SK-N-SH (cell line): ENCODE measurements around the gene FRMD5. TPM values are rescaled to one million over a fixed set of nuclear protein-coding genes. Genes with fewer than 3 reads are reported as not detected.
A peak's percentile ranks its signal among the peaks of the same experiment; 100 is the strongest.

ENCODE experiments used
- CTCF ChIA-PET: fragments of 300-600, 350-600 bp; formaldehyde crosslinking; extraction: SDS; loops from one replicate; lab custom pipeline; 2021; lab: Yijun Ruan, JAX
- POLR2A ChIA-PET: fragments of 350-600 bp; sonication (Branson Sonifier 250); formaldehyde crosslinking; extraction: SDS; loops from one replicate; lab custom pipeline; 2020; ENCODE audit warnings: antibody characterized with exemption, inconsistent platforms; lab: Yijun Ruan, JAX
- DNase-seq: peaks from one replicate; pipeline ENCODE4 v3.0.0; 2012
- H2AFZ ChIP-seq: fragments of 200-600 bp; sonication (generic); 2 replicates; pipeline ENCODE4 v1.8.1; 2016; ENCODE audit warnings: antibody characterized with exemption, mild to moderate bottlenecking, low read depth
- H3F3A ChIP-seq: fragments of 200-600 bp; sonication (generic); replicated peaks from 2 replicates; pipeline ENCODE3; 2016; ENCODE audit warnings: antibody characterized with exemption, mild to moderate bottlenecking; ENCODE audit not compliant: insufficient read depth
- H3K27ac ChIP-seq, 2 experiments: fragments of 200-500 bp in 1 of 2; fragments of 200-600 bp in 1 of 2; sonication (Bioruptor generic) in 1 of 2; sonication (generic), shearing (Covaris generic) in 1 of 2; 2 replicates each; pipeline versions ENCODE4 v1.5.1 to v1.6.1; 2014 to 2016; ENCODE audit warnings: low read depth in 2 of 2, inconsistent platforms in 1 of 2, low read length in 1 of 2, mild to moderate bottlenecking in 1 of 2, mixed read lengths in 1 of 2
- H3K27me3 ChIP-seq: fragments of 200-600 bp; sonication (generic), shearing (Covaris generic); 2 replicates; pipeline ENCODE4 v1.6.1; 2016; ENCODE audit warnings: mixed run types; ENCODE audit not compliant: insufficient read depth
- H3K36me3 ChIP-seq, 2 experiments: fragments of 200-500 bp in 1 of 2; fragments of 200-600 bp in 1 of 2; sonication (Bioruptor generic) in 1 of 2; sonication (generic) in 1 of 2; replicated peaks in 1 of 2; 2 replicates each; pipeline versions ENCODE3 to v1.5.1; 2014 to 2016; ENCODE audit warnings: low read length in 1 of 2, mild to moderate bottlenecking in 1 of 2; ENCODE audit not compliant: insufficient read depth in 2 of 2, control insufficient read depth in 1 of 2
- H3K4me1 ChIP-seq, 2 experiments: fragments of 200-500 bp in 1 of 2; fragments of 200-600 bp in 1 of 2; sonication (Bioruptor generic) in 1 of 2; sonication (generic), shearing (Covaris generic) in 1 of 2; 2 replicates each; pipeline versions ENCODE4 v1.5.1 to v1.6.1; 2014 to 2016; ENCODE audit warnings: low read depth in 1 of 2, low read length in 1 of 2, mixed run types in 1 of 2; ENCODE audit not compliant: insufficient read depth in 2 of 2, control insufficient read depth in 1 of 2
- H3K4me2 ChIP-seq: fragments of 200-600 bp; sonication (generic), shearing (Covaris generic); 2 replicates; pipeline ENCODE4 v1.6.1; 2017; ENCODE audit warnings: mixed run types
- H3K4me3 ChIP-seq, 2 experiments: fragments of 200-500 bp in 1 of 2; fragments of 200-600 bp in 1 of 2; sonication (Bioruptor generic) in 1 of 2; sonication (generic), shearing (Covaris generic) in 1 of 2; 2 replicates each; pipeline versions ENCODE4 v1.5.1 to v1.8.1; 2014 to 2016; ENCODE audit warnings: low read depth in 2 of 2, inconsistent platforms in 1 of 2, low read length in 1 of 2, mild to moderate bottlenecking in 1 of 2, mixed read lengths in 1 of 2, moderate library complexity in 1 of 2
- H3K79me2 ChIP-seq: fragments of 200-600 bp; sonication (generic); 2 replicates; pipeline ENCODE4 v1.8.1; 2017; ENCODE audit warnings: mild to moderate bottlenecking; ENCODE audit not compliant: insufficient read depth
- H3K9ac ChIP-seq: fragments of 200-600 bp; sonication (generic); 2 replicates; pipeline ENCODE4 v1.6.1; 2017; ENCODE audit warnings: mixed run types
- H3K9me2 ChIP-seq: fragments of 200-600 bp; sonication (generic); 2 replicates; pipeline ENCODE4 v1.6.1; 2017; ENCODE audit warnings: mixed run types
- H3K9me3 ChIP-seq: fragments of 200-600 bp; sonication (generic); 2 replicates; pipeline ENCODE4 v1.6.1; 2017; ENCODE audit warnings: mixed run types, mild to moderate bottlenecking, moderate library complexity
- H4K20me1 ChIP-seq: fragments of 200-600 bp; sonication (generic); 2 replicates; pipeline ENCODE4 v1.6.1; 2017; ENCODE audit warnings: mild to moderate bottlenecking, mixed run types; ENCODE audit not compliant: insufficient read depth
- CHD2 ChIP-seq: fragments of 150-350 bp; IDR thresholded peaks from 2 replicates; pipeline ENCODE4 v1.6.1; 2018; ENCODE audit warnings: low read length; ENCODE audit not compliant: partially characterized antibody
- ELF1 ChIP-seq: IDR thresholded peaks from 2 replicates; pipeline ENCODE4 v1.4.0; 2012
- MXI1 ChIP-seq: IDR thresholded peaks from 2 replicates; pipeline ENCODE4 v1.6.1; 2012; ENCODE audit warnings: mild to moderate bottlenecking, low read depth, low read length, improper control_type of control experiment
- NFIC ChIP-seq: IDR thresholded peaks from 2 replicates; pipeline ENCODE4 v1.4.0; 2012; ENCODE audit warnings: borderline replicate concordance
- RCOR1 ChIP-seq: fragments of 150-350 bp; IDR thresholded peaks from 2 replicates; pipeline ENCODE4 v1.6.1; 2017; ENCODE audit warnings: antibody characterized with exemption, low read length
- RXRA ChIP-seq: IDR thresholded peaks from 2 replicates; pipeline ENCODE4 v1.4.0; 2012; ENCODE audit warnings: low read depth, mild to moderate bottlenecking, borderline replicate concordance
- SIN3A ChIP-seq: IDR thresholded peaks from 2 replicates; pipeline ENCODE4 v1.6.1; 2012; ENCODE audit warnings: low read depth, mild to moderate bottlenecking, low read length, moderate library complexity, borderline replicate concordance
- TEAD4 ChIP-seq: IDR thresholded peaks from 2 replicates; pipeline ENCODE4 v1.4.0; 2012; ENCODE audit warnings: mild to moderate bottlenecking, borderline replicate concordance; ENCODE audit not compliant: insufficient read depth
- WGBS: methylation state at CpG from one replicate; pipeline ENCODE4 v1.1.6; 2017; ENCODE audit warnings: low lambda C conversion rate; 5-methylcytosine and 5-hydroxymethylcytosine counted together
- polyA plus RNA-seq, 3 experiments: library from polyadenylated mRNA; depleted of rRNA; stranded (reverse); fragments of >200 nt; gene quantifications; 2 replicates each; pipeline ENCODE4 v1.2.3, GENCODE V29; 2012
- TF ChIP-seq, protein P1 (sequence below): IDR thresholded peaks from 2 replicates; pipeline ENCODE4; 2012
- TF ChIP-seq, protein P2 (sequence below): fragments of 150-350 bp; IDR thresholded peaks from 2 replicates; pipeline ENCODE4 v1.6.1; 2016; ENCODE audit warnings: mild to moderate bottlenecking, low read depth, low read length
- TF ChIP-seq, protein P3 (sequence below): IDR thresholded peaks from 2 replicates; pipeline ENCODE4 v1.4.0; 2012; ENCODE audit warnings: low read depth, borderline replicate concordance
- TF ChIP-seq, protein P4 (sequence below): IDR thresholded peaks from 2 replicates; pipeline ENCODE4 v1.4.0; 2012; ENCODE audit warnings: low read depth, borderline replicate concordance
- TF ChIP-seq, protein P5 (sequence below): IDR thresholded peaks from 2 replicates; pipeline ENCODE4 v1.4.0; 2012; ENCODE audit warnings: low read depth

The FRMD5 gene
- polyA plus RNA-seq, 1 of the 3 experiments (the other 2 are of a cell fraction) = 24.8 TPM

DNA sequence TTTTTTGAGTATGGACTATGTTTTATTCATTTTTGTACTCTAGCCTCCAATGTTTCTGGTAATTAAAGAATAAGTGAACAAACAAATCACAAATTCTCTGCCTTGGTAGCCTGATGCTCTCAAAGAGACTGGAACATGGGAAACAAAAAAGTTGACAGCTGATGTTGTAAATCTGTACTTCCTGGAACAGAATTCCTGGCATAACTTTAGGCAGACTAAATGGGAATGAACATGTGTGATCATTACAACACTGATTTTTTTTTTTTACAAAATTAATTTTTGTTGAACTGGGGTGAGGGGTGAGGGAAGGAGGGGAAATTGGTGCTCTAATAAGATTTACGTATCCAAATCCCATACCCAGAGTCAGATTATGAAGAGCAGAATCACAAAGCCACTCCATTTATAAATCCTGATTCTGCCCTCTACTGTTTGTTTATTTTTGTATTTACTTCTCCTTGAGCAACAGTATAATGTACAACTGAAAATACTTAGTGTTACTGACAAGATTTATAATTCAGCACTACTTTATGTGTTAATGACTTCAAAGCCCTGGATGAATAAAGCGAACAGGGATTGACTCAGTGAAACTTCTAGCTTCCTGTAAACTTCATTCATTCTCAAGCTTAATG, 165.0 kb downstream of the FRMD5 start:
- no peak overlapping the region for H2AFZ ChIP-seq
- POLR2A ChIA-PET = no interaction called here

DNA sequence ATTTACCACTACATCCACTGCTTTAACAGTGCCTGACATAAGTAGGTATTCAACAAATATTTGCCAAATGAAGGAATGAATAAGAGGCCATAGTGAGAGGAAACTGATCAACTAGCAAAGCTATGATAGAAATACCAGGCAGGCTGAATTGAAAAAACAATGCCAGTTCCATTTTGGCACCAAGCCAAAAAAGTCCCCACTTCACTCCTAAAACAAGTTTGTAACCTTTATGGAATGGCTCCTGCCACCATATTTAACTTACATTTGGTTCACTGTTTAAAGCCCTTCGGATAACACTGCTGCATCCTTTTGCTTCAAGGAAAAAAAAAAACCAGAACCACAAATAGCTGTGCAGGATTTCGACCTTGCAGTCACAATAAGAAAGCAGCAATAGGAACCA, 166.1 kb downstream of the FRMD5 start:
- Histone ChIP-seq H2AFZ (no peak overlapping the region), H3K9me3 (no peaks in the 10 kb centered on the region), H3K4me3 (no peak overlapping the region), H3K4me2 (no peak overlapping the region; the same call in 1 of the 2 replicates), H3K36me3 (no peaks in the 10 kb centered on the region), H3K4me1 (peaks cover 7 to 29% of the 10 kb centered on the region in 2 experiments), H4K20me1 (no peaks in the 10 kb centered on the region), H3K79me2 (peaks cover 71% of the 10 kb centered on the region), H3K9ac (no peak overlapping the region; the same call in 1 of the 2 replicates), H3K27me3 (no peaks in the 10 kb centered on the region), H3F3A (peaks cover 15% of the 10 kb centered on the region), H3K9me2 (no peaks in the 10 kb centered on the region), H3K27ac (peak overlapping the region; percentile 39 to 50; a peak in 3 of 4 replicates)
- CTCF ChIA-PET = interaction anchor here (1.2 to 1.3 kb wide), 2 partner anchors 18 to 124 kb away, joined by 3 read pairs; no protein-coding TSS in a partner anchor
- WGBS = 95% methylated on average over 2 of the region's 2 CpGs
- no peak for TF ChIP-seq SIN3A
- peak; percentile 88 for TF ChIP-seq NFIC
- POLR2A ChIA-PET = no interaction called here
- no peak for DNase-seq

More for the DNA sequence above, 165.0 kb downstream of the FRMD5 start:
- no peaks in the 10 kb centered on the region for H3K27me3 ChIP-seq
- TF ChIP-seq, protein P1, sequence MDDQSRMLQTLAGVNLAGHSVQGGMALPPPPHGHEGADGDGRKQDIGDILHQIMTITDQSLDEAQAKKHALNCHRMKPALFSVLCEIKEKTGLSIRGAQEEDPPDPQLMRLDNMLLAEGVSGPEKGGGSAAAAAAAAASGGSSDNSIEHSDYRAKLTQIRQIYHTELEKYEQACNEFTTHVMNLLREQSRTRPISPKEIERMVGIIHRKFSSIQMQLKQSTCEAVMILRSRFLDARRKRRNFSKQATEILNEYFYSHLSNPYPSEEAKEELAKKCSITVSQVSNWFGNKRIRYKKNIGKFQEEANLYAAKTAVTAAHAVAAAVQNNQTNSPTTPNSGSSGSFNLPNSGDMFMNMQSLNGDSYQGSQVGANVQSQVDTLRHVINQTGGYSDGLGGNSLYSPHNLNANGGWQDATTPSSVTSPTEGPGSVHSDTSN = 0 out of 2 replicates have a peak, but pooled peaks have one; percentile 21
- peak; percentile 55; the same call in 1 of the 2 replicates for TF ChIP-seq TEAD4
- no peak for TF ChIP-seq RCOR1
- TF ChIP-seq, protein P2, sequence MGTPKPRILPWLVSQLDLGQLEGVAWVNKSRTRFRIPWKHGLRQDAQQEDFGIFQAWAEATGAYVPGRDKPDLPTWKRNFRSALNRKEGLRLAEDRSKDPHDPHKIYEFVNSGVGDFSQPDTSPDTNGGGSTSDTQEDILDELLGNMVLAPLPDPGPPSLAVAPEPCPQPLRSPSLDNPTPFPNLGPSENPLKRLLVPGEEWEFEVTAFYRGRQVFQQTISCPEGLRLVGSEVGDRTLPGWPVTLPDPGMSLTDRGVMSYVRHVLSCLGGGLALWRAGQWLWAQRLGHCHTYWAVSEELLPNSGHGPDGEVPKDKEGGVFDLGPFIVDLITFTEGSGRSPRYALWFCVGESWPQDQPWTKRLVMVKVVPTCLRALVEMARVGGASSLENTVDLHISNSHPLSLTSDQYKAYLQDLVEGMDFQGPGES = no peak
- H3K9ac ChIP-seq = 0 out of 2 replicates have a peak overlapping the region, but pooled peaks have one; percentile 11
- no peak overlapping the region for H3K4me2 ChIP-seq
- peak overlapping the region in 1 of 2 experiments; percentile 50; a peak in 2 of 4 replicates for H3K27ac ChIP-seq
- no peaks in the 10 kb centered on the region for H4K20me1 ChIP-seq
- H3K9me2 ChIP-seq = no peaks in the 10 kb centered on the region
- peaks cover 71% of the 10 kb centered on the region for H3K79me2 ChIP-seq
- CTCF ChIA-PET = interaction anchor here (0.8 to 1.3 kb wide), 4 partner anchors 17 to 126 kb away, joined by 3 to 4 read pairs (median 4); no protein-coding TSS in a partner anchor
- 94% methylated on average over 2 of the region's 2 CpGs for WGBS
- no peak overlapping the region for H3K4me3 ChIP-seq
- H3K36me3 ChIP-seq = no peaks in the 10 kb centered on the region
- no peak for DNase-seq
- peaks cover 7 to 38% of the 10 kb centered on the region in 2 experiments for H3K4me1 ChIP-seq
- no peaks in the 10 kb centered on the region for H3K9me3 ChIP-seq
- H3F3A ChIP-seq = peaks cover 24% of the 10 kb centered on the region

DNA sequence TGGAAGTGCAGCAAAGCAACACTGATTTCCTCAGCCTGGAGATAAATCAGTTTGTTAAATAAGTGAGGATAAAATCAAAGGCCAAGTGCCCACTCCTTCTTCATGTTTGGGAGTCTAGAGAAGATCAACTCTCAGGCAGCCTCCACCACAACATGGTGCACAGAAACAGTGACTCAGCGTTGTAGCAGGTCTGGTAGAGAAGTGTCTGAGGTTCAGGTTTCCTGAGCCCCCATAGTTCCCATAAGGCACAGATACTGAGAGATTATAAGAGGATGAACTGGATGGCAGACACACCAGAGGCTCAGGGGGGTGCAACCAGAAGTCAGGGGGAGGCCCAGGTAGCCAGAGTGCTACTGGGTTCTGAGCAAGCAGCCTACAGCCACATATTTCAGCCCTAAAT, 166.7 kb downstream of the FRMD5 start:
- no peak for TF ChIP-seq ELF1
- no peak for TF ChIP-seq MXI1
- no peak for TF ChIP-seq NFIC
- TF ChIP-seq, protein P3, sequence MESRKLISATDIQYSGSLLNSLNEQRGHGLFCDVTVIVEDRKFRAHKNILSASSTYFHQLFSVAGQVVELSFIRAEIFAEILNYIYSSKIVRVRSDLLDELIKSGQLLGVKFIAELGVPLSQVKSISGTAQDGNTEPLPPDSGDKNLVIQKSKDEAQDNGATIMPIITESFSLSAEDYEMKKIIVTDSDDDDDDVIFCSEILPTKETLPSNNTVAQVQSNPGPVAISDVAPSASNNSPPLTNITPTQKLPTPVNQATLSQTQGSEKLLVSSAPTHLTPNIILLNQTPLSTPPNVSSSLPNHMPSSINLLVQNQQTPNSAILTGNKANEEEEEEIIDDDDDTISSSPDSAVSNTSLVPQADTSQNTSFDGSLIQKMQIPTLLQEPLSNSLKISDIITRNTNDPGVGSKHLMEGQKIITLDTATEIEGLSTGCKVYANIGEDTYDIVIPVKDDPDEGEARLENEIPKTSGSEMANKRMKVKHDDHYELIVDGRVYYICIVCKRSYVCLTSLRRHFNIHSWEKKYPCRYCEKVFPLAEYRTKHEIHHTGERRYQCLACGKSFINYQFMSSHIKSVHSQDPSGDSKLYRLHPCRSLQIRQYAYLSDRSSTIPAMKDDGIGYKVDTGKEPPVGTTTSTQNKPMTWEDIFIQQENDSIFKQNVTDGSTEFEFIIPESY = no peak
- TF ChIP-seq CHD2 = no peak
- TF ChIP-seq, protein P4, sequence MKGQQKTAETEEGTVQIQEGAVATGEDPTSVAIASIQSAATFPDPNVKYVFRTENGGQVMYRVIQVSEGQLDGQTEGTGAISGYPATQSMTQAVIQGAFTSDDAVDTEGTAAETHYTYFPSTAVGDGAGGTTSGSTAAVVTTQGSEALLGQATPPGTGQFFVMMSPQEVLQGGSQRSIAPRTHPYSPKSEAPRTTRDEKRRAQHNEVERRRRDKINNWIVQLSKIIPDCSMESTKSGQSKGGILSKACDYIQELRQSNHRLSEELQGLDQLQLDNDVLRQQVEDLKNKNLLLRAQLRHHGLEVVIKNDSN = no peak
- TF ChIP-seq, protein P5, sequence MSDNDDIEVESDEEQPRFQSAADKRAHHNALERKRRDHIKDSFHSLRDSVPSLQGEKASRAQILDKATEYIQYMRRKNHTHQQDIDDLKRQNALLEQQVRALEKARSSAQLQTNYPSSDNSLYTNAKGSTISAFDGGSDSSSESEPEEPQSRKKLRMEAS = no peak
- no peak for TF ChIP-seq RXRA
- H3K4me2 ChIP-seq = no peak overlapping the region; the same call in 1 of the 2 replicates
- no peak overlapping the region for H3K4me3 ChIP-seq
- peaks cover 71% of the 10 kb centered on the region for H3K79me2 ChIP-seq
- H4K20me1 ChIP-seq = no peaks in the 10 kb centered on the region
- POLR2A ChIA-PET = no interaction called here
- peak overlapping the region; percentile 22 to 50; a peak in 3 of 4 replicates for H3K27ac ChIP-seq
- peaks cover 5 to 26% of the 10 kb centered on the region in 2 experiments for H3K4me1 ChIP-seq
- H3K9ac ChIP-seq = no peak overlapping the region
- CTCF ChIA-PET = no interaction called here
- peaks cover 10% of the 10 kb centered on the region for H3F3A ChIP-seq
- no peaks in the 10 kb centered on the region for H3K36me3 ChIP-seq
- no peaks in the 10 kb centered on the region for H3K27me3 ChIP-seq
- no peak for DNase-seq
- H3K9me3 ChIP-seq = no peaks in the 10 kb centered on the region
- H3K9me2 ChIP-seq = no peaks in the 10 kb centered on the region
- WGBS = 88% methylated on average over 1 of the region's 1 CpG
- H2AFZ ChIP-seq = no peak overlapping the region
